CD14-positive monocyte (primary cell): ENCODE measurements around the gene NRSN2. TPM values are rescaled to one million over a fixed set of nuclear protein-coding genes. Genes with fewer than 3 reads are reported as not detected.
A peak's percentile ranks its signal among the peaks of the same experiment; 100 is the strongest.

Experiments
- DNase-seq, 3 donors: peaks; one replicate each; pipeline ENCODE4 v3.0.0-alpha.2; 2011 to 2022
- H2AFZ ChIP-seq: 2 replicates; pipeline ENCODE4 v1.6.0; 2012; ENCODE audit warnings: mild to moderate bottlenecking, low read depth, low read length, inconsistent platforms; ENCODE audit not compliant: insufficient read depth, poor library complexity, severe bottlenecking
- H3K27ac ChIP-seq, 2 donors: 1 replicate in 1 of 2; 2 replicates in 1 of 2; pipeline ENCODE4 v1.5.1; 2012 to 2013; ENCODE audit warnings: low read length in 2 of 2, control low read depth in 1 of 2, inconsistent platforms in 1 of 2, low read depth in 1 of 2, mild to moderate bottlenecking in 1 of 2
- H3K27me3 ChIP-seq, 2 donors: one replicate each; pipeline versions ENCODE4 v1.6.0 to v1.6.1; 2011 to 2013; ENCODE audit warnings: low read length in 2 of 2; ENCODE audit not compliant: control insufficient read depth in 2 of 2, insufficient read depth in 2 of 2
- H3K36me3 ChIP-seq, 2 donors: replicated peaks in 1 of 2; 1 replicate in 1 of 2; 2 replicates in 1 of 2; pipeline versions ENCODE4 v1.5.1 to v1.6.1; 2012 to 2013; ENCODE audit warnings: low read length in 2 of 2, control low read depth in 1 of 2, inconsistent platforms in 1 of 2, mild to moderate bottlenecking in 1 of 2; ENCODE audit not compliant: insufficient read depth in 2 of 2, control insufficient read depth in 1 of 2
- H3K4me1 ChIP-seq, 2 donors: 1 replicate in 1 of 2; 2 replicates in 1 of 2; pipeline versions ENCODE4 v1.5.1 to v1.6.1; 2012 to 2013; ENCODE audit warnings: low read length in 2 of 2, control low read depth in 1 of 2, inconsistent platforms in 1 of 2, mild to moderate bottlenecking in 1 of 2, moderate library complexity in 1 of 2; ENCODE audit not compliant: insufficient read depth in 2 of 2, control insufficient read depth in 1 of 2
- H3K4me2 ChIP-seq: replicated peaks from 2 replicates; pipeline ENCODE3; 2012; ENCODE audit warnings: low read length, moderate library complexity, mild to moderate bottlenecking; ENCODE audit not compliant: poor library complexity, severe bottlenecking; ENCODE audit errors: extremely low read depth
- H3K4me3 ChIP-seq, 3 experiments: fragments of 200-600 bp in 1 of 3; sonication (generic) in 1 of 3; replicated peaks in 1 of 3; 1 replicate in 2 of 3; 2 replicates in 1 of 3; pipeline ENCODE4 v1.5.1; 2011 to 2013; ENCODE audit warnings: low read length in 3 of 3, mild to moderate bottlenecking in 3 of 3, control low read depth in 2 of 3, low read depth in 2 of 3, inconsistent platforms in 1 of 3, moderate library complexity in 1 of 3
- H3K79me2 ChIP-seq: 2 replicates; pipeline ENCODE4 v1.6.0; 2012; ENCODE audit warnings: mild to moderate bottlenecking, control low read depth, inconsistent platforms, low read length, moderate library complexity; ENCODE audit not compliant: insufficient read depth
- H3K9ac ChIP-seq: 2 replicates; pipeline ENCODE4 v1.6.0; 2017; ENCODE audit warnings: low read length, mild to moderate bottlenecking; ENCODE audit not compliant: insufficient read depth, poor library complexity, severe bottlenecking
- H3K9me3 ChIP-seq, 2 donors: replicated peaks in 1 of 2; 1 replicate in 1 of 2; 2 replicates in 1 of 2; pipeline versions ENCODE4 v1.5.1 to v1.6.1; 2012 to 2013; ENCODE audit warnings: low read length in 2 of 2, control low read depth in 1 of 2; ENCODE audit not compliant: control insufficient read depth in 1 of 2, insufficient read depth in 1 of 2
- H4K20me1 ChIP-seq: 2 replicates; pipeline ENCODE4 v1.6.0; 2012; ENCODE audit warnings: mild to moderate bottlenecking, low read length, control low read depth, moderate library complexity; ENCODE audit not compliant: insufficient read depth
- H3K27ac Mint-ChIP-seq, 7 donors: one replicate each; pipeline ENCODE4 v1.8.0; 2020; ENCODE audit warnings: mild to moderate bottlenecking in 7 of 7, mixed read lengths in 7 of 7, moderate library complexity in 6 of 7, inconsistent platforms in 2 of 7
- H3K27me3 Mint-ChIP-seq, 3 donors: one replicate each; pipeline ENCODE4 v1.8.0; 2021 to 2022; ENCODE audit warnings: low read depth in 3 of 3, mild to moderate bottlenecking in 3 of 3, mixed read lengths in 3 of 3, moderate library complexity in 3 of 3, inconsistent platforms in 1 of 3
- H3K36me3 Mint-ChIP-seq, 2 donors: one replicate each; pipeline ENCODE4 v1.8.0; 2020; ENCODE audit warnings: mixed read lengths in 2 of 2, inconsistent platforms in 1 of 2, mild to moderate bottlenecking in 1 of 2
- H3K4me1 Mint-ChIP-seq: one replicate; pipeline ENCODE4 v1.8.0; 2020; ENCODE audit warnings: mild to moderate bottlenecking, mixed read lengths
- H3K4me3 Mint-ChIP-seq, 2 donors: one replicate each; pipeline ENCODE4 v1.8.0; 2020; ENCODE audit warnings: mild to moderate bottlenecking in 2 of 2, mixed read lengths in 2 of 2, moderate library complexity in 1 of 2
- H3K9me3 Mint-ChIP-seq, 7 donors: one replicate each; pipeline ENCODE4 v1.8.0; 2020 to 2022; ENCODE audit warnings: mixed read lengths in 7 of 7, mild to moderate bottlenecking in 6 of 7, moderate library complexity in 6 of 7, inconsistent platforms in 2 of 7
- WGBS: methylation state at CpG from one replicate; pipeline ENCODE4 v1.1.5; 2013; ENCODE audit warnings: missing lambda C conversion rate; ENCODE audit not compliant: insufficient coverage; 5-methylcytosine and 5-hydroxymethylcytosine counted together
- intact Hi-C, 2 donors: fragments of 100-400 bp; cut with micrococcal nuclease; formaldehyde crosslinking; loops; one replicate each; pipeline versions ENCODE4 v1.15.0 to v1.15.1; 2023
- polyA plus RNA-seq, 3 donors: library from polyadenylated mRNA; depleted of rRNA in 1 of 3; unstranded in 2 of 3; stranded (reverse) in 1 of 3; fragments of 300-500 nt in 2 of 3; fragments of >200 nt in 1 of 3; fragmentation: Illumina TruSeq in 2 of 3; gene quantifications; 1 replicate in 2 of 3; 2 replicates in 1 of 3; pipeline ENCODE4 v1.2.3, GENCODE V29; 2012 to 2021
- TF ChIP-seq, protein P1 (sequence below): fragments of 200-600 bp; IDR thresholded peaks from one replicate; pipeline ENCODE4 v1.8.0; 2022; ENCODE audit warnings: antibody characterized with exemption, mild to moderate bottlenecking

Gene NRSN2
- polyA plus RNA-seq, 3 donors, result 0.09 to 0.73 (median 0.56) TPM

GRCh38 chr20:361561-361960 is 14.7 kb downstream of the NRSN2 start:
- no peak for DNase-seq
- intact Hi-C loops, result no loop called here
- Histone ChIP-seq H3K27me3 (no peaks in the 10 kb centered on the region), H3K9me3 (no peaks in the 10 kb centered on the region), H3K4me1 (peaks cover 17 to 19% of the 10 kb centered on the region in 2 donors), H3K4me2 (no peak overlapping the region), H3K4me3 (no peak overlapping the region), H3K79me2 (no peaks in the 10 kb centered on the region), H3K9ac (no peak overlapping the region), H3K36me3 (no peaks in the 10 kb centered on the region), H3K27ac (no peak overlapping the region), H2AFZ (no peak overlapping the region), H4K20me1 (no peaks in the 10 kb centered on the region)
- WGBS, result no CpG with 5 or more reads among the region's 8 CpGs
- H3K4me3 Mint-ChIP-seq, result no peak overlapping the region
- H3K27me3 Mint-ChIP-seq, result peaks cover 0 to 4% (median 0%) of the 10 kb centered on the region in 3 donors
- peaks cover 0 to 4% (median 0%) of the 10 kb centered on the region in 7 donors for H3K9me3 Mint-ChIP-seq
- no peaks in the 10 kb centered on the region for H3K36me3 Mint-ChIP-seq
- TF ChIP-seq, protein P1, sequence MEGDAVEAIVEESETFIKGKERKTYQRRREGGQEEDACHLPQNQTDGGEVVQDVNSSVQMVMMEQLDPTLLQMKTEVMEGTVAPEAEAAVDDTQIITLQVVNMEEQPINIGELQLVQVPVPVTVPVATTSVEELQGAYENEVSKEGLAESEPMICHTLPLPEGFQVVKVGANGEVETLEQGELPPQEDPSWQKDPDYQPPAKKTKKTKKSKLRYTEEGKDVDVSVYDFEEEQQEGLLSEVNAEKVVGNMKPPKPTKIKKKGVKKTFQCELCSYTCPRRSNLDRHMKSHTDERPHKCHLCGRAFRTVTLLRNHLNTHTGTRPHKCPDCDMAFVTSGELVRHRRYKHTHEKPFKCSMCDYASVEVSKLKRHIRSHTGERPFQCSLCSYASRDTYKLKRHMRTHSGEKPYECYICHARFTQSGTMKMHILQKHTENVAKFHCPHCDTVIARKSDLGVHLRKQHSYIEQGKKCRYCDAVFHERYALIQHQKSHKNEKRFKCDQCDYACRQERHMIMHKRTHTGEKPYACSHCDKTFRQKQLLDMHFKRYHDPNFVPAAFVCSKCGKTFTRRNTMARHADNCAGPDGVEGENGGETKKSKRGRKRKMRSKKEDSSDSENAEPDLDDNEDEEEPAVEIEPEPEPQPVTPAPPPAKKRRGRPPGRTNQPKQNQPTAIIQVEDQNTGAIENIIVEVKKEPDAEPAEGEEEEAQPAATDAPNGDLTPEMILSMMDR, result no peak
- H3K4me1 Mint-ChIP-seq, result peaks cover 29% of the 10 kb centered on the region
- H3K27ac Mint-ChIP-seq, result no peak overlapping the region

- Mint-ChIP-seq H3K27me3 (peaks cover 0 to 5% (median 0%) of the 10 kb centered on the region in 3 donors), H3K9me3 (peaks cover 0 to 4% (median 0%) of the 10 kb centered on the region in 7 donors), H3K36me3 (no peaks in the 10 kb centered on the region), H3K27ac (peak overlapping the region in 5 of 7 donors; percentile 65 to 86 (median 79)), H3K4me1 (peaks cover 29% of the 10 kb centered on the region), H3K4me3 (no peak overlapping the region)
- no peaks in the 10 kb centered on the region for H3K79me2 ChIP-seq
- no peak overlapping the region for H3K4me2 ChIP-seq
- DNase-seq, result peak; percentile 63 to 81 (median 75)
- H3K4me3 ChIP-seq, result no peak overlapping the region
- no peaks in the 10 kb centered on the region for H4K20me1 ChIP-seq
- no peak overlapping the region for H3K9ac ChIP-seq
- H3K27ac ChIP-seq, result no peak overlapping the region
- WGBS, result 28% methylated on average over 7 of the region's 13 CpGs
- TF ChIP-seq, protein P1, result peak; percentile 59
- H2AFZ ChIP-seq, result no peak overlapping the region
- H3K4me1 ChIP-seq, result peaks cover 17 to 19% of the 10 kb centered on the region in 2 donors
- H3K27me3 ChIP-seq, result no peaks in the 10 kb centered on the region
- H3K9me3 ChIP-seq, result no peaks in the 10 kb centered on the region
- no peaks in the 10 kb centered on the region for H3K36me3 ChIP-seq
- intact Hi-C loops, result no loop called here
Observed at GRCh38 chr20:362271-363254, 15.7 kb downstream of the NRSN2 start.
